Measurements from ENCODE around the gene SPSB3. TPM values are rescaled to one million over a fixed set of nuclear protein-coding genes. Genes with fewer than 3 reads are reported as not detected.
A peak's percentile ranks its signal among the peaks of the same experiment; 100 is the strongest.

SPSB3 gene
- total and polyA plus RNA-seq, 2 of the 13 experiments (the other 11 are each of a cell fraction or from before 2014, with no cell fraction given), result 13.2 to 21.9 TPM

DNA sequence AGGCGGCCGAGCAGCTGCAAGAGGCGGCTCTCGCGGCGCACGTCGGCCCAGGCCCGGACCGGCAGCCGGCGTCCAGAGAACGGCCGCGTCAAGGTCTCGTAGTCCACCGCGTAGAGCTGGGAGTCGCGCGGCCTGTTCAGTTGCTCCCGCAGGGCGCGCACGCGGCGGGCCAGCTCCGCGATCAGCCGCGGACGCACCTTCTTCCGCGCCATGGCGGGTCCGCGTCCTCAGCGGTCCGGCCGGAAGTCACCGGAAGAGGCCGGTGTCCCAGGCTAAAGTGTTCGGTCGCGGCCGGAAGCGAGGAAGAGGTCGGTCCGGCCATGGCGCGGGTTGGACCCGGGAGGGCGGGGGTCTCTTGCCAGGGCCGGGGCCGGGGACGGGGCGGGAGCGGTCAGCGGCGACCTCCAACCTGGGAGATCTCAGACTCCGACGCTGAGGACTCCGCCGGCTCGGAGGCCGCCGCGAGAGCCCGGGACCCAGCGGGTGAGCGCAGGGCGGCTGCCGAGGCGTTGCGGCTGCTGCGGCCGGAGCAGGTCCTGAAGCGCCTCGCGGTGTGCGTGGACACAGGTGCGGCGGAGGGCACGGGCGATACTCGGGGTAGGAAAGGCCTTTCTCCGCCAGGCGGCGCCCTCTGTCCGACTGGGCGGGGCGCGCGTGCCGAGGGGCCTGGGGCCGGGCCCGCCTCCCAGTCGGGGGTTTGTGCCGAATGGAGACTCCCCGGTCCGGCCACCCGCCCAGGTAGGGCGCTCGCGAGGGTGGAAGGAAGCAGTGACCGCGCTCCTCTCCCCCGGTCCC is 9.3 kb downstream of the SPSB3 start, which contains the start of gene MRPS34 (continued):
- TF ChIP-seq ZNF260 (CRISPR knock-in tag; IDR thresholded peaks at IDR 0.05; ENCODE audit: borderline replicate concordance, low read depth) (no peak), MED8 (CRISPR knock-in tag; IDR thresholded peaks at IDR 0.05; ENCODE audit: insufficient replicate concordance) (peak; percentile 90), NFYB (CRISPR knock-in tag; IDR thresholded peaks at IDR 0.05) (peak; percentile 45), HOXA3 (CRISPR knock-in tag; IDR thresholded peaks at IDR 0.05) (peak; percentile 96), CBFB (CRISPR knock-in tag; IDR thresholded peaks at IDR 0.05) (peak; percentile 91), MTF2 (CRISPR knock-in tag; IDR thresholded peaks at IDR 0.05; ENCODE audit: borderline replicate concordance) (peak; percentile 89), MIER3 (CRISPR knock-in tag; IDR thresholded peaks at IDR 0.05; ENCODE audit: borderline replicate concordance) (no peak), FIP1L1 (IDR thresholded peaks at IDR 0.05; ENCODE audit: borderline replicate concordance, insufficient read depth, low read depth, low read length) (no peak), SIN3A (IDR thresholded peaks at IDR 0.05; ENCODE audit: borderline replicate concordance, low read depth, low read length) (peak; percentile 60; the same call in 1 of the 2 replicates), MED13 (CRISPR knock-in tag; IDR thresholded peaks at IDR 0.05) (peak; percentile 74; the same call in 1 of the 2 replicates), ZNF780A (CRISPR knock-in tag; IDR thresholded peaks at IDR 0.05) (peak; percentile 91), ZSCAN22 (CRISPR knock-in tag; IDR thresholded peaks at IDR 0.05) (no peak), ZNF768 (CRISPR knock-in tag; IDR thresholded peaks at IDR 0.05) (peak; percentile 83; the same call in 1 of the 2 replicates), GATAD2A (CRISPR knock-in tag; IDR thresholded peaks at IDR 0.05) (peak; percentile 20; the same call in 1 of the 2 replicates), HNRNPK (IDR thresholded peaks at IDR 0.05; ENCODE audit: low read depth, low read length, poor library complexity, severe bottlenecking) (peak; percentile 71), SRSF4 (IDR thresholded peaks at IDR 0.05; ENCODE audit: low read depth, low read length, poor library complexity, severe bottlenecking) (no peak), ZNF512 (CRISPR knock-in tag; IDR thresholded peaks at IDR 0.05) (no peak), HIC2 (CRISPR knock-in tag; IDR thresholded peaks at IDR 0.05; ENCODE audit: low read depth) (no peak), ZNF274 (CRISPR knock-in tag; IDR thresholded peaks at IDR 0.05) (peak; percentile 68; the same call in 1 of the 2 replicates), GFI1 (CRISPR knock-in tag; IDR thresholded peaks at IDR 0.05; ENCODE audit: borderline replicate concordance) (no peak), SSRP1 (CRISPR knock-in tag; IDR thresholded peaks at IDR 0.05) (no peak), EZH2 (conservative IDR thresholded peaks at IDR 0.05; ENCODE audit: low read depth, low read length) (no peak), POLR2G (IDR thresholded peaks at IDR 0.05; ENCODE audit: low read depth, low read length) (peak; percentile 84), TCF12 (IDR thresholded peaks at IDR 0.05) (no peak), TCF12 (CRISPR knock-in tag; IDR thresholded peaks at IDR 0.05) (peak; percentile 45; the same call in 1 of the 2 replicates)
- TF ChIP-seq, protein P1, sequence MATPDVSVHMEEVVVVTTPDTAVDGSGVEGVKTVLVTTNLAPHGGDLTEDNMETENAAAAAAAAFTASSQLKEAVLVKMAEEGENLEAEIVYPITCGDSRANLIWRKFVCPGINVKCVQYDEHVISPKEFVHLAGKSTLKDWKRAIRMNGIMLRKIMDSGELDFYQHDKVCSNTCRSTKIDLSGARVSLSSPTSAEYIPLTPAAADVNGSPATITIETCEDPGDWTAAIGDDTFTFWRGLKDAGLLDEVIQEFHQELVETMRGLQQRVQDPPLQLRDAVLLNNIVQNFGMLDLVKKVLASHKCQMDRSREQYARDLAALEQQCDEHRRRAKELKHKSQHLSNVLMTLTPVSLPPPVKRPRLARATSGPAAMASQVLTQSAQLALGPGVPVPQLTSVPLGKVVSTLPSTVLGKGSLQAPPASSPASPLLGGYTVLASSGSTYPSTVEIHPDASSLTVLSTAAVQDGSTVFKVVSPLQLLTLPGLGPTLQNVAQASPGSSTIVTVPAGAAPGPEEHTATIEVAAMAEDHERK (CRISPR knock-in tag; IDR thresholded peaks at IDR 0.05; ENCODE audit: low read depth), result no peak; the same call in 1 of the 2 replicates

Data from HepG2 (cell line).